ENCODE data around the gene SMS.

Gene SMS

GRCh38 chrX:21966866-21967265 lies 26.4 kb downstream of the SMS start:
- no peak overlapping the region for H3K4me3 ChIP-seq
- no peak overlapping the region for H3K4me2 ChIP-seq
- no peak overlapping the region for H3K27ac ChIP-seq
- H3K4me1 ChIP-seq, result no peaks in the 10 kb centered on the region; a peak in 1 of 20 replicates
- TF ChIP-seq Cebpa-rat (IDR thresholded peaks at IDR 0.05), result no peak
- no peaks in the 10 kb centered on the region for H3K9me3 ChIP-seq (replicated peaks in 1 of 11)
- H3K27me3 ChIP-seq, result no peaks in the 10 kb centered on the region
- H4K20me1 ChIP-seq, result peaks cover 8 to 85% (median 59%) of the 10 kb centered on the region in 11 experiments; a peak in 19 of 22 replicates
- H3K36me3 ChIP-seq, result peaks cover 24 to 54% (median 39%) of the 10 kb centered on the region in 11 experiments
- H3K9ac ChIP-seq, result no peak overlapping the region

DNA sequence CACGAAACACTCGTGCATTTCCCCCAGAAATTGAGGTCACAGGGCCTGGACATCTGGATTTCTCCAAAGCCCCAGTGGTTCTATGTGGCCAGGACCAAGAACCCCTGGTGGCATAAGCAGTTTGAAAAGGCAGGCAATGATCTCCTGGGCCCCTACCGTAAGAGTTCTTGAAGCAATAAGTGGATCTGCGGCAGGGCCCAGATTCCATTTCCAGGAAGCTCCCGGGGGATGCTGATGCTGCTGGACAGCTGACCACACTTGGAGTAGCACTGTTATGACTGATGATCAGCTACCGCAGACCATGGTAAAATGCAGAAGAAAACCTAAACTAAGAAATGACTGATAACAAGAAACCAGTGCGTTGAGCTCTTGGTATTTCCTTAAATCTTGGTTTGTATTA lies 27.8 kb downstream of the SMS start:
- Histone ChIP-seq H3K27me3 (no peaks in the 10 kb centered on the region), H3K9me3 (replicated peaks in 1 of 11) (no peaks in the 10 kb centered on the region), H3K4me3 (no peak overlapping the region), H4K20me1 (peaks cover 8 to 70% (median 45%) of the 10 kb centered on the region in 11 experiments; a peak in 17 of 22 replicates), H3K9ac (no peak overlapping the region), H3K27ac (no peak overlapping the region), H3K4me1 (peaks cover 0 to 13% (median 2%) of the 10 kb centered on the region in 10 experiments; a peak in 8 of 20 replicates), H3K36me3 (peaks cover 31 to 67% (median 47%) of the 10 kb centered on the region in 11 experiments), H3K4me2 (no peak overlapping the region)
- no peak for TF ChIP-seq Cebpa-rat (IDR thresholded peaks at IDR 0.05)

DNA sequence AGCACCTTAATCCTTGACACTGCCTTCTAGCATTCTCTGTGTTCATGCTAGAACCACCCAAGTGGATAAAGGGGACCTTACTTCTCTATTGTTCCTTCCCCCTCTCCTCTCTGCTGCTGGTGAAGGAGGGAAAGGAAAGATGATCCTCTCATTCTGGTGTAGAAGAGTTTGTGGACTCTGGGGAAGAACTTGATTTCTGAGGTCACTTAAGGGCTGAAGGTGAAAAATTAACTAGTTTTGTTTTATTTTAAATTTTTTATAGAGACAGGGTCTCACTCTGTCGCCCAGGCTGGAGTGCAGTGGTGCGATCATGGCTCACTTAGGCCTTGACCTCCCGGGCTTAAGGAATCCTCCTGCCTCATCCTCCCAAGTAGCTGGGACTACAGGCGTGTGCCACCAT lies 29.8 kb downstream of the SMS start:
- Histone ChIP-seq H3K4me3 (no peak overlapping the region), H3K4me2 (no peak overlapping the region), H3K36me3 (peaks cover 35 to 82% (median 48%) of the 10 kb centered on the region in 11 experiments), H3K9ac (no peak overlapping the region), H4K20me1 (peaks cover 8 to 50% (median 27%) of the 10 kb centered on the region in 11 experiments; a peak in 15 of 22 replicates), H3K27me3 (no peaks in the 10 kb centered on the region), H3K4me1 (peaks cover 0 to 24% (median 10%) of the 10 kb centered on the region in 10 experiments; a peak in 12 of 20 replicates), H3K9me3 (replicated peaks in 1 of 11) (no peaks in the 10 kb centered on the region), H3K27ac (no peak overlapping the region)
- no peak for TF ChIP-seq Cebpa-rat (IDR thresholded peaks at IDR 0.05)

DNA sequence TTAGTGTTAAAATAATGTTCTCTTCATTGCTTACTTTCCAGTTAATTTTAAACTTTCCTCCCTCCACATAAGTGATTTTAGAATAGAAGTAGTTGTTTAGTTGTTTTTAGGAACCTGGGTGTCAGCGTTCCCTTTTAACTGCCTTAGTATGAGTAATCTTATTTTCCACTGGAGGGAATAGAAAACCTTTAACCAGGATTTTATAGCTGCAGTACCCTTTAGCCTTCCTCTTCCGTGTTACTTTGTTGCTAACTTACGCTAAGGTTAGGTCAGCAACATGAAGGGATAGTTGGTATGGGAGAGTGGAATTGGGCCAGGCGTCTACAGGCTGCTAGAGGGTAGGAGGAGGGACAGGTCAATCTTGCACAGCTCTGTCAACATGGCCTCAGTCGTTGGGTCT lies 31.5 kb downstream of the SMS start:
- H4K20me1 ChIP-seq, result peaks cover 0 to 33% (median 12%) of the 10 kb centered on the region in 11 experiments; a peak in 11 of 22 replicates
- H3K9me3 ChIP-seq (replicated peaks in 1 of 11), result no peaks in the 10 kb centered on the region
- TF ChIP-seq Cebpa-rat (IDR thresholded peaks at IDR 0.05), result no peak
- peaks cover 0 to 24% (median 10%) of the 10 kb centered on the region in 10 experiments; a peak in 12 of 20 replicates for H3K4me1 ChIP-seq
- H3K27me3 ChIP-seq, result no peaks in the 10 kb centered on the region
- H3K36me3 ChIP-seq, result peaks cover 50 to 97% (median 65%) of the 10 kb centered on the region in 11 experiments
- H3K27ac ChIP-seq, result no peak overlapping the region
- H3K4me3 ChIP-seq, result no peak overlapping the region
- H3K9ac ChIP-seq, result no peak overlapping the region
- H3K4me2 ChIP-seq, result no peak overlapping the region

DNA sequence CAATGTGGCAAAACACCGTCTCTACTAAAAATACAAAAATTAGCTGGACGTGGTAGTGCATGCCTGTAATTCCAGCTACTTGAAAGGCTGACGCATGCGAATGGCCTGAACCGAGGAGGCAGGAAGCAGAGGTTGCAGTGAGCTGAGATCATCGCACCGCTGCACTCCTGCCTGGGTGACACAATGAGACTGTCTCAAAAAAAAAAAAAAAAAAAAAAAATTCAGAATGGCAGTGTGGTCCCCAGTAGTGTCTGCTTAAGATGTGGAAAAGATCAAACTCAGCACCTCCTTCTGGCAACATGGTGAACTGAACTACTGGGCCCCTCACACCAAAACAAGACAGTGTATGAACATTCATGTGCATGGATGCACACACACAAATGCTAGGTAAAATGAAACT lies 32.2 kb downstream of the SMS start:
- H3K4me2 ChIP-seq, result no peak overlapping the region
- TF ChIP-seq Cebpa-rat (IDR thresholded peaks at IDR 0.05), result no peak
- no peaks in the 10 kb centered on the region for H3K27me3 ChIP-seq
- H3K4me3 ChIP-seq, result no peak overlapping the region
- H3K9ac ChIP-seq, result no peak overlapping the region
- H3K36me3 ChIP-seq, result peaks cover 50 to 97% (median 67%) of the 10 kb centered on the region in 11 experiments
- H3K9me3 ChIP-seq (replicated peaks in 1 of 11), result no peaks in the 10 kb centered on the region
- peaks cover 0 to 24% (median 10%) of the 10 kb centered on the region in 10 experiments; a peak in 12 of 20 replicates for H3K4me1 ChIP-seq
- no peak overlapping the region for H3K27ac ChIP-seq
- peaks cover 0 to 26% (median 7%) of the 10 kb centered on the region in 11 experiments; a peak in 11 of 22 replicates for H4K20me1 ChIP-seq

DNA sequence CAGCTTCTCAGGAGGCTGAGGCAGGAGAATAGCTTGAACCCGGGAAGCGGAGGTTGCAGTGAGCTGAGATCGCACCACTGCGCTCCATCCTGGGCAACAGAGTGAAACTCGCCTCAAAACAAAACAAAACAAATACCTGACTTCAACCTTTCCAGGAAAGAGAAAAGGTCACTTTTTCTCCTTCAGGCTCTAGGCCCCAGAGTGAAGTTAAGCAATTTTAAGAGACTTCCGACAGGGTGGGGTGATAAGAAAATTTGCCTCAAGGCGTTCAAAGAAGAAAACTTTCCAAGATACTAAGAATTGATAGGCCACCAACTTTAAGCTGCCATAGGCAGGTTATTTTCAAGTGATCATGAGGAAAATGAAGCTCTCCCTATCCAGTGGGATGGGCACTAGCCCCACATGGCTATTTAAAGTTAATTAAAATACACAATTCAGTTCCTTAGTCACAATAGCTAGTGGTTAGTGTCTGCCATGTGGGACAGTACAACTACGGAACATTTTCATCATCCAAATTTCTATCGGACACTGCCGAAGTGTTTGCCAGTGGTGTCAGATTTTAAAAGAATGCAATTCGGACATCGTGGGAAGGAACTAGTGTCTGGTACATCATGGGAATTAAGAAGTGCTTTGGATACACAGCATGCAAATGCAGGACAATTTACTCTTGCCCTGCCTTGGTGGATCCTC lies 33.0 kb downstream of the SMS start:
- peaks cover 0 to 19% (median 0%) of the 10 kb centered on the region in 11 experiments; a peak in 6 of 22 replicates for H4K20me1 ChIP-seq
- peaks cover 0 to 24% (median 10%) of the 10 kb centered on the region in 10 experiments; a peak in 12 of 20 replicates for H3K4me1 ChIP-seq
- no peak overlapping the region for H3K4me3 ChIP-seq
- peak overlapping the region in 2 of 11 experiments; percentile 1 to 32; a peak in 1 of 22 replicates for H3K9ac ChIP-seq
- peak overlapping the region in 9 of 11 experiments; percentile 1 to 78 (median 24); a peak in 10 of 22 replicates for H3K4me2 ChIP-seq
- peak overlapping the region in 1 of 11 experiments; percentile 20; a peak in 1 of 22 replicates for H3K27ac ChIP-seq
- no peak for TF ChIP-seq Cebpa-rat (IDR thresholded peaks at IDR 0.05)
- no peaks in the 10 kb centered on the region for H3K27me3 ChIP-seq
- H3K9me3 ChIP-seq (replicated peaks in 1 of 11), result no peaks in the 10 kb centered on the region
- peaks cover 50 to 97% (median 67%) of the 10 kb centered on the region in 11 experiments for H3K36me3 ChIP-seq

DNA sequence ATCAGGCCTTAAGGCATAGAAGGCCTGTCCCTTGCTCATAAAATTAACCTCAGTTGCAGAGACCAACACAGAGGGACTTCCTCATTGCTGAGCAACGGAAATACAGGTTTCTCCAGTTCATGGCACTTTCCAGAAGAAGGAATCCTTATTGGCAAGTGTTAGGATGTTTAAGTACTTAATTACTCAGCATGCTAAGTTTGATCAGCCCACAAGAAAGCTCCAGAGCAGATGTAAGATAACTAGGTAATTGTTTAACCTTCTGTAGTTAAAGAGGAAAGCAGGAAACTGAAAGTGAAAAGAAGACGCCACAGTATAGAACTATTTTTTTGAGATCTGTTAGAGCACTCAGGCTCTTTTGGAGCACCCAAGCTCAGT lies 33.5 kb downstream of the SMS start:
- Histone ChIP-seq H3K27me3 (no peaks in the 10 kb centered on the region), H3K27ac (peak overlapping the region in 4 of 11 experiments; percentile 3 to 44 (median 32); a peak in 4 of 22 replicates), H3K9me3 (replicated peaks in 1 of 11) (no peaks in the 10 kb centered on the region), H3K4me1 (peaks cover 0 to 24% (median 10%) of the 10 kb centered on the region in 10 experiments; a peak in 12 of 20 replicates), H3K9ac (peak overlapping the region in 3 of 11 experiments; percentile 1 to 60 (median 32); a peak in 3 of 22 replicates), H4K20me1 (peaks cover 0 to 15% (median 0%) of the 10 kb centered on the region in 11 experiments; a peak in 2 of 22 replicates), H3K4me2 (peak overlapping the region in 9 of 11 experiments; percentile 1 to 78 (median 24); a peak in 11 of 22 replicates), H3K4me3 (no peak overlapping the region), H3K36me3 (peaks cover 48 to 97% (median 67%) of the 10 kb centered on the region in 11 experiments)
- TF ChIP-seq Cebpa-rat (IDR thresholded peaks at IDR 0.05), result no peak

DNA sequence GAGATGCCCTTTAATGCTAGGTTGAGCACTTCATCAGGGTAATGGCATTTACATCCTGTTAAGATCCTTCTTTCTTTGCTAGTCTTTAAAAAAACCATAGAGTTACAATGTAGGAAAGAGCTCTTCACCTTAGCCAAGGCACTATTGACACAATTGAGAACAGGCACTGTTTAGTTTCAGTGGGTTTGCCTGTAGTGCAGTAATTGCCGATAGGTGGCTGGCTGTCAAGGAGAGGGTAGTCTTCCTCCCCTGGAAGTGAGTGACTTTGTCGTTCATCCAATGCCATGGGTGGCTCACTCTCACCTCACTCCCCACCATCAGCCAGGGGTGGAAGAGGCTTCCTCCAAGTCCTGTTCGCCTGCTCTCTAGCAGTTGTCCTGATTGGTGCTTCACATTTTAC lies 34.7 kb downstream of the SMS start:
- Histone ChIP-seq H4K20me1 (0 out of 22 replicates have a peak, but pooled peaks cover 0 to 2% (median 0%) of the 10 kb centered on the region in 11 experiments), H3K4me2 (no peak overlapping the region), H3K27ac (no peak overlapping the region), H3K9ac (no peak overlapping the region), H3K36me3 (peaks cover 43 to 89% (median 63%) of the 10 kb centered on the region in 11 experiments), H3K4me1 (peaks cover 0 to 24% (median 10%) of the 10 kb centered on the region in 10 experiments; a peak in 12 of 20 replicates), H3K27me3 (no peaks in the 10 kb centered on the region), H3K9me3 (replicated peaks in 1 of 11) (no peaks in the 10 kb centered on the region), H3K4me3 (no peak overlapping the region)
- no peak for TF ChIP-seq Cebpa-rat (IDR thresholded peaks at IDR 0.05)

GRCh38 chrX:21975812-21976211 lies 35.3 kb downstream of the SMS start:
- Histone ChIP-seq H3K36me3 (peaks cover 39 to 86% (median 59%) of the 10 kb centered on the region in 11 experiments), H3K27ac (no peak overlapping the region), H3K4me1 (peaks cover 0 to 27% (median 10%) of the 10 kb centered on the region in 10 experiments; a peak in 12 of 20 replicates), H3K9ac (no peak overlapping the region), H4K20me1 (no peaks in the 10 kb centered on the region), H3K9me3 (replicated peaks in 1 of 11) (no peaks in the 10 kb centered on the region), H3K27me3 (no peaks in the 10 kb centered on the region), H3K4me2 (no peak overlapping the region), H3K4me3 (no peak overlapping the region)
- no peak for TF ChIP-seq Cebpa-rat (IDR thresholded peaks at IDR 0.05)
